HCT116 (cell line): ENCODE measurements around the gene NUDT9.
A peak's percentile ranks its signal among the peaks of the same experiment; 100 is the strongest.

Experiments
- CEBPB ChIP-seq: IDR thresholded peaks from 2 replicates; pipeline ENCODE4 v1.6.1; 2012; ENCODE audit warnings: low read depth
- EZH2 ChIP-seq: fragments of 200-600 bp; sonication (generic); IDR thresholded peaks from 2 replicates; pipeline ENCODE4 v1.6.1; 2017; ENCODE audit warnings: antibody characterized with exemption, mixed run types
- POLR2A ChIP-seq: IDR thresholded peaks from 2 replicates; pipeline ENCODE4 v1.7.0; 2011; ENCODE audit warnings: borderline replicate concordance; ENCODE audit not compliant: insufficient read depth, insufficient read length; ENCODE audit errors: extremely low read depth
- POLR2AphosphoS5 ChIP-seq: IDR thresholded peaks from 2 replicates; pipeline ENCODE4 v1.6.1; 2011; ENCODE audit warnings: mild to moderate bottlenecking, low read depth, low read length, moderate library complexity
- RAD21 ChIP-seq: IDR thresholded peaks from 2 replicates; pipeline ENCODE4 v1.6.1; 2012; ENCODE audit warnings: low read depth, mild to moderate bottlenecking
- REST ChIP-seq: IDR thresholded peaks from 2 replicates; pipeline ENCODE4 v1.6.1; 2012; ENCODE audit warnings: low read depth
- YY1 ChIP-seq: IDR thresholded peaks from 2 replicates; pipeline ENCODE4 v1.6.1; 2011; ENCODE audit warnings: low read length, low read depth, moderate library complexity, mild to moderate bottlenecking; ENCODE audit not compliant: insufficient replicate concordance; ENCODE audit errors: extremely low read depth
- ZFX ChIP-seq: fragments of 450-650 bp; IDR thresholded peaks from 2 replicates; pipeline ENCODE4 v1.6.1; 2017
- ZNF274 ChIP-seq: fragments of 200-500 bp; sonication (Bioruptor generic); IDR thresholded peaks from 2 replicates; pipeline ENCODE4 v1.6.1; 2014; ENCODE audit warnings: mild to moderate bottlenecking, low read depth, low read length, inconsistent platforms
- TF ChIP-seq, protein P1 (sequence below), 3 experiments: fragments of 200-600 bp in 1 of 3; sonication (generic) in 1 of 3; IDR thresholded peaks in 2 of 3; conservative IDR thresholded peaks in 1 of 3; 2 replicates each; pipeline ENCODE4 v1.5.1; 2012 to 2017; ENCODE audit warnings: low read depth in 2 of 3, low read length in 2 of 3, antibody characterized with exemption in 1 of 3, borderline replicate concordance in 1 of 3, control low read depth in 1 of 3, mild to moderate bottlenecking in 1 of 3, mixed read lengths in 1 of 3, mixed run types in 1 of 3, moderate library complexity in 1 of 3; ENCODE audit not compliant: insufficient read depth in 1 of 3
- TF ChIP-seq, protein P2 (sequence below): IDR thresholded peaks from 2 replicates; pipeline ENCODE4 v1.6.1; 2012

DNA sequence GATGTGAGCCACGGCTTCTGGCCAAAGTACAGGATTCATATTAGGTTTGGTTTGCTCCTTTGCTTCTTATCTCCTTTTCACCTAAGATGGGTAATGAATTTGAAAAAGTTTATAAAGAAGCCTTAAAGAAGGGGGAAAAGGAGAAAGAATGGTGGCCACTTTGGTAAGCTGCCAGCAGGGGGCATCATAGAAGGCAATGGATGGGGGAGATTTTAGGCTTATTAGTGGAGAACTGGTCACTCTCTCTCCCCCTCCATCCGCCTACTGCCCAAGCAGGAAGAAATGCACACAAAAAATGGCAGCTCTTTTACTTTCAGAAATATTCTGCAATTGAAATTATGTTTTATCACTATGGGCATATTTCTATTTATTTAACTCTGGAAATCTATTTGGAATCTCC is 74.8 kb downstream of the NUDT9 start:
- no peak for TF ChIP-seq REST
- TF ChIP-seq ZFX: no peak
- no peak for TF ChIP-seq POLR2A
- no peak for TF ChIP-seq POLR2AphosphoS5
- TF ChIP-seq, protein P1, sequence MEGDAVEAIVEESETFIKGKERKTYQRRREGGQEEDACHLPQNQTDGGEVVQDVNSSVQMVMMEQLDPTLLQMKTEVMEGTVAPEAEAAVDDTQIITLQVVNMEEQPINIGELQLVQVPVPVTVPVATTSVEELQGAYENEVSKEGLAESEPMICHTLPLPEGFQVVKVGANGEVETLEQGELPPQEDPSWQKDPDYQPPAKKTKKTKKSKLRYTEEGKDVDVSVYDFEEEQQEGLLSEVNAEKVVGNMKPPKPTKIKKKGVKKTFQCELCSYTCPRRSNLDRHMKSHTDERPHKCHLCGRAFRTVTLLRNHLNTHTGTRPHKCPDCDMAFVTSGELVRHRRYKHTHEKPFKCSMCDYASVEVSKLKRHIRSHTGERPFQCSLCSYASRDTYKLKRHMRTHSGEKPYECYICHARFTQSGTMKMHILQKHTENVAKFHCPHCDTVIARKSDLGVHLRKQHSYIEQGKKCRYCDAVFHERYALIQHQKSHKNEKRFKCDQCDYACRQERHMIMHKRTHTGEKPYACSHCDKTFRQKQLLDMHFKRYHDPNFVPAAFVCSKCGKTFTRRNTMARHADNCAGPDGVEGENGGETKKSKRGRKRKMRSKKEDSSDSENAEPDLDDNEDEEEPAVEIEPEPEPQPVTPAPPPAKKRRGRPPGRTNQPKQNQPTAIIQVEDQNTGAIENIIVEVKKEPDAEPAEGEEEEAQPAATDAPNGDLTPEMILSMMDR (IDR thresholded peaks at IDR 0.05 in 2 of 3, conservative IDR thresholded peaks at IDR 0.05 in 1 of 3; ENCODE audit: borderline replicate concordance in 1 of 3, insufficient read depth in 1 of 3, low read depth in 2 of 3, low read length in 2 of 3): peak; percentile 26 to 67 (median 66); a peak in 4 of 6 replicates
- TF ChIP-seq RAD21: peak; percentile 34
- TF ChIP-seq, protein P2, sequence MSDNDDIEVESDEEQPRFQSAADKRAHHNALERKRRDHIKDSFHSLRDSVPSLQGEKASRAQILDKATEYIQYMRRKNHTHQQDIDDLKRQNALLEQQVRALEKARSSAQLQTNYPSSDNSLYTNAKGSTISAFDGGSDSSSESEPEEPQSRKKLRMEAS: no peak
- TF ChIP-seq CEBPB: no peak
- TF ChIP-seq EZH2: no peak
- TF ChIP-seq YY1: no peak
- TF ChIP-seq ZNF274: no peak
